Thymus (tissue), 11 donors: ENCODE data around the gene PPP1R37. TPM values are rescaled to one million over a fixed set of nuclear protein-coding genes. Genes with fewer than 3 reads are reported as not detected.
"Not testable (repeated sequence)": the region's sequence is repeated elsewhere in the genome, so short reads cannot be mapped to it uniquely, and the experiment has no call there.

Experiments used
- DNase-seq, 9 donors: peaks; one replicate each; pipeline ENCODE4 v3.0.0-alpha.2; 2013; ENCODE audit warnings: low spot score in 9 of 9, low read depth in 6 of 9, missing footprints in 1 of 9
- H3K27ac ChIP-seq, 2 donors: one replicate each; pipeline ENCODE4 v1.5.1; 2013; ENCODE audit warnings: control low read depth in 1 of 2, low read depth in 1 of 2, low read length in 1 of 2, mild to moderate bottlenecking in 1 of 2, moderate library complexity in 1 of 2
- H3K27me3 ChIP-seq, 2 donors: one replicate each; pipeline ENCODE4 v1.5.1; 2013; ENCODE audit warnings: low read length in 1 of 2; ENCODE audit not compliant: control insufficient read depth in 2 of 2, insufficient read depth in 1 of 2
- H3K36me3 ChIP-seq, 2 donors: one replicate each; pipeline ENCODE4 v1.5.1; 2013; ENCODE audit warnings: low read length in 1 of 2, mild to moderate bottlenecking in 1 of 2, moderate library complexity in 1 of 2; ENCODE audit not compliant: control insufficient read depth in 2 of 2, insufficient read depth in 2 of 2
- H3K4me1 ChIP-seq, 2 donors: one replicate each; pipeline ENCODE4 v1.5.1; 2013; ENCODE audit warnings: low read length in 2 of 2; ENCODE audit not compliant: control insufficient read depth in 2 of 2, insufficient read depth in 2 of 2
- H3K4me3 ChIP-seq, 2 donors: one replicate each; pipeline ENCODE4 v1.5.1; 2013; ENCODE audit warnings: low read length in 2 of 2, control low read depth in 1 of 2, mild to moderate bottlenecking in 1 of 2
- H3K9me3 ChIP-seq, 2 donors: one replicate each; pipeline ENCODE4 v1.5.1; 2013; ENCODE audit warnings: low read length in 1 of 2, mild to moderate bottlenecking in 1 of 2; ENCODE audit not compliant: control insufficient read depth in 2 of 2, insufficient read depth in 1 of 2
- WGBS: extraction: QIAGEN DNeasy Blood & Tissue Kit; methylation state at CpG from one replicate; pipeline ENCODE4 v1.1.7; 2013; 5-methylcytosine and 5-hydroxymethylcytosine counted together
- polyA plus RNA-seq: library from polyadenylated mRNA; stranded (reverse); fragments of 200-250 nt; gene quantifications from one replicate; pipeline ENCODE4 v1.2.3, GENCODE V29; 2013
- total RNA-seq: library from RNA; stranded (reverse); fragments of 120-200 nt; gene quantifications from one replicate; pipeline ENCODE4 v1.2.4, GENCODE V29; 2013
- donor health status: healthy.

The PPP1R37 gene
- total and polyA plus RNA-seq, 2 donors, result 16.5 to 39.3 TPM

- 26% methylated on average over 15 of the region's 15 CpGs for WGBS
- Histone ChIP-seq H3K4me1 (peaks cover 39 to 66% of the 10 kb centered on the region in 2 donors), H3K4me3 (peak overlapping the region; percentile 20 to 36), H3K27ac (peak overlapping the region; percentile 74 to 80), H3K36me3 (peaks cover 0 to 20% of the 10 kb centered on the region in 2 donors), H3K27me3 (no peaks in the 10 kb centered on the region), H3K9me3 (no peaks in the 10 kb centered on the region)
- peak in 2 of 9 donors; percentile 46 to 75 for DNase-seq
These were observed 10.2 kb downstream of the PPP1R37 start for GRCh38 chr19:45103156-45103507.

DNA sequence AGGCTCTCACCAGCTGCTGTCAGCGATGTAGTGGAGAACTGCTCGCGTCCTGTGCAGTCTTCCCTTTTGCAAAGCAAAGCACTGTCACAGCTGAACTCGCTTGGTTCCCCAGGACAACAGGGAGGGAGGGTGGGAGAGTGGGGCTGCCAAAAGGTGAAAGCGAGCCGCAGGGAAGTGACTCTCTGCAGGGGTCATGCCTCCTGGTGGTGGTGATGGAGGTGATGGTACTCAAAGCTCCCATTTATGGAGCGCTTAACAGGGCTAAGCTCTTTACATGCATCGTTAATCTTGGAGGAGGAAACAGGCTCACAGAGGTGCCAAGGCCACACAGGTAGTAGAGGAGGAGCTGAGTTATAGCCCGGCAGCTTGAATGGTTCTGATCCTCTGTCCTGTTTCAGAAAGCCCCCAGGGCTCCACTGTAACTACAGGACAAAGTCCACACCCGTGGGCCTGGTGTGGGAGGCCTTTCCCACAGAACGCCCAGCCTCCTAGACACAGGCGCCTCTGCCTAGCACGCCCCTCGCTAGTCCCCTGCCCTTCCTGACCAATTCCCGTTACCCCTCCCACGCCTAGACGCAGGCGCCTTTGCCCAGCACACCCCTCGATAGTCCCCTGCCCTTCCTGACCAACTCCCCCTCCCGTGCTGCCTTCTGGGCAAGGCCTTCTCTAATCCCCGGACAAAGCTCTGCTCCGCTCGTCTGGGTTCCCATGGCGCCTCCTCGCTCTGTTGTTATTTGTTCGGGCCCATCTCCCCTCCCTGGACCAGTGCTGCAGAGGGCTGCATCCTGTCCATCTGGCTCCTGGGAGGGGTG, 10.7 kb downstream of the PPP1R37 start:
- peak overlapping the region; percentile 74 to 80 for H3K27ac ChIP-seq
- H3K9me3 ChIP-seq, result no peaks in the 10 kb centered on the region
- WGBS, result 68% methylated on average over 26 of the region's 26 CpGs
- H3K36me3 ChIP-seq, result peaks cover 0 to 18% of the 10 kb centered on the region in 2 donors
- no peaks in the 10 kb centered on the region for H3K27me3 ChIP-seq
- DNase-seq, result no peak
- H3K4me1 ChIP-seq, result peaks cover 34 to 60% of the 10 kb centered on the region in 2 donors
- peak overlapping the region; percentile 20 to 36 for H3K4me3 ChIP-seq

DNA sequence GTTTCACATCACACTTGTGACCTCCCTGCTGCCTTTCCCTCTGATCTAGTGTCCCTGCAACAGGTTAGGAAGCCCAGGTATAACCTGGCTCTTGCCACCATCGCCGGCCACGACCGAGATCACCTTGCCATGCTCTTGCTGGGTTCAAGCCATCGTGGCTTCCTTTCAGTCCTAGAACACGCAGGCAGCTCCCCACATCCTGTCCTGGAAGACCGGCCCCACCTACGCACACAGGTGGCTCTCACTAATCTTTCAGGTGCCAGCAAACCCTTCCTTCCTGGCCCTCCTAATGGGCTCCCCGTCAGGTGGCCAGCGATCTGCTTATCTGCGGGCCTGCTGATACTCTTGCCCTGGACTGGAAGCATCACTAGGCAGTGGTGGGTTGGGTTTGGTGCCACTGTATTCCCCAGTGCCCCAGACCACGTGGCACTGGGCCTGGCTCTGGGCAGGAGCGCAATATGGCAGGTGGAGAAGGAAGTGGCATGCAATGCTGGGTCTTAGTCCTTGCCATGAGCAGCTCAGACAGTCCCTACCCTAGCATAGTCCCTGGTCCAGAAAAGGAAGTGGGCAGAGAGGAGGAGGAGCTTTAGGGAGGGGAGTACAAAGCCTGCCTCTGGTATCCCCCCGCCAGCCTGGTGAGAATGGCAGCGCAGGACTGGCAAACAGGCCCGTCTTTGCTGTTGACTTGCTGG, 11.8 kb downstream of the PPP1R37 start:
- Histone ChIP-seq H3K27me3 (no peaks in the 10 kb centered on the region), H3K36me3 (peaks cover 0 to 7% of the 10 kb centered on the region in 2 donors), H3K4me1 (peaks cover 28 to 50% of the 10 kb centered on the region in 2 donors), H3K4me3 (no peak overlapping the region), H3K27ac (peak overlapping the region in 1 of 2 donors; percentile 11), H3K9me3 (no peaks in the 10 kb centered on the region)
- peak in 1 of 9 donors; percentile 41 for DNase-seq
- 40% methylated on average over 16 of the region's 16 CpGs for WGBS

- H3K4me3 ChIP-seq, DNase-seq, H3K27me3 ChIP-seq, H3K9me3 ChIP-seq, H3K27ac ChIP-seq, H3K36me3 ChIP-seq: not testable (repeated sequence)
- H3K4me1 ChIP-seq, result peaks cover 26 to 44% of the 10 kb centered on the region in 2 donors
- 98% methylated on average over 11 of the region's 11 CpGs for WGBS
These were observed 13.4 kb downstream of the PPP1R37 start for GRCh38 chr19:45106363-45106762.

DNA sequence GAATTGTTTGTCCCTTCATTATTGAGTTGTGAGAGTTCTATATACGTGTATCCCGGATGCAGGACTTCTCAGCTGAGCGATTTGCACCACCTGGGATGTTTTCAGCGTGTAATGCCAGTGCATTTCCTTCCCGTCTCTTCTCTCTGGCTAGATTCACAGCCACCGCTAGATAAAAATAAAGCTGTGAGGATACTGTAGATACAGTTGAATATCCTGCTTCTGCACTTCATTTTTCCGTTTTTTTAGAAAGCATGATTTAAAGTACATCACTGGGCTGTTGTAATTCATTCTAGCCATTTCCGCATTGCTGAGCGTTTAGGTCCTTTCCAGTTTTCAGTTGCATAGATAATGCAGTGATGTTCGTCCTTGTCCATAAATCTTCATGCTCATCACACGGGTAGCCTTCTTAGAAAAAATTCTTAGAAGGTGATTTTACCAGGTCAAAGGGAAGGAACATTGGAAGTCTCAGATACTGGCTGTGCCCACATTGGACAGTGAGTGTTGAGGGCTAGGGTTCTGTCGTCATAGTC, 14.7 kb downstream of the PPP1R37 start:
- Histone ChIP-seq H3K4me1 (peaks cover 21 to 36% of the 10 kb centered on the region in 2 donors), H3K4me3 (no peak overlapping the region), H3K36me3 (peaks cover 0 to 3% of the 10 kb centered on the region in 2 donors), H3K27ac (no peak overlapping the region), H3K9me3 (no peaks in the 10 kb centered on the region), H3K27me3 (no peaks in the 10 kb centered on the region)
- 61% methylated on average over 12 of the region's 12 CpGs for WGBS
- no peak for DNase-seq

DNA sequence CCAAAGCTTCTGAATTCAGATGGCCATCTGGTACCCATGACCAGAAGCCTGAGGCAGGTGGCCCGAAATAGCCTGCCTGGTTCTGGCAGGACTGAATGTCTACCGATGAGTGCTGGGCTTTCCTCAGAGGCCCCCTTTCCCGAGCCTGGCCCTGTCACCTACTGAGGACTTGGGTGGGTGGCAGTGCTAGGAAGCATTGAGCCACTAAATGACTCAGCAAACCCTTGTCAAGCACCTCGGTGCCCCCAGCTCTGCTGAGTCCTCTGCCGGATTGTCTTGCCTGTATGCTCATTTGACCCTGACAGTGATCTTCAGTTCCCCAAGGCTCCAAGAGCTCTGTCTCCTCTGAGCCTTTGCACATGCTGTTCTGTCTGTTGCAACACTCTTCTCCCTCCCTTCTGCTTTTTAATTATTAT, 17.9 kb downstream of the PPP1R37 start:
- no peak for DNase-seq
- Histone ChIP-seq H3K9me3 (no peaks in the 10 kb centered on the region), H3K27ac (no peak overlapping the region), H3K36me3 (peaks cover 0 to 3% of the 10 kb centered on the region in 2 donors), H3K4me1 (peaks cover under 1 to 38% of the 10 kb centered on the region in 2 donors), H3K27me3 (no peaks in the 10 kb centered on the region), H3K4me3 (no peak overlapping the region)
- 37% methylated on average over 5 of the region's 5 CpGs for WGBS

- no peaks in the 10 kb centered on the region for H3K9me3 ChIP-seq
- no peaks in the 10 kb centered on the region for H3K27me3 ChIP-seq
- no peak for DNase-seq
- WGBS, result 95% methylated on average over 11 of the region's 11 CpGs
- no peak overlapping the region for H3K4me3 ChIP-seq
- no peak overlapping the region for H3K27ac ChIP-seq
- H3K36me3 ChIP-seq, result peaks cover 0 to 3% of the 10 kb centered on the region in 2 donors
- H3K4me1 ChIP-seq, result peaks cover 11 to 51% of the 10 kb centered on the region in 2 donors
These were observed 19.3 kb downstream of the PPP1R37 start for GRCh38 chr19:45112111-45112827.

GRCh38 chr19:45113628-45114027, 20.6 kb downstream of the PPP1R37 start:
- H3K36me3 ChIP-seq, result peaks cover 0 to 3% of the 10 kb centered on the region in 2 donors
- DNase-seq, result no peak
- no peak overlapping the region for H3K27ac ChIP-seq
- H3K27me3 ChIP-seq, result no peaks in the 10 kb centered on the region
- 82% methylated on average over 9 of the region's 9 CpGs for WGBS
- no peaks in the 10 kb centered on the region for H3K9me3 ChIP-seq
- H3K4me3 ChIP-seq, result no peak overlapping the region
- peaks cover 24 to 65% of the 10 kb centered on the region in 2 donors for H3K4me1 ChIP-seq
